ENCODE results near the gene ABCC6. TPM values are rescaled to one million over a fixed set of nuclear protein-coding genes. Genes with fewer than 3 reads are reported as not detected.

The ABCC6 gene
- total RNA-seq, 1 experiment from 2014 or later: 1.1 TPM

- no peaks in the 10 kb centered on the region for H3K23me2 ChIP-seq (ENCODE audit: insufficient read length, low read depth, low read length, poor library complexity, severe bottlenecking)
Observed at GRCh38 chr16:16137110-16137509, 86.2 kb downstream of the ABCC6 start.

More at GRCh38 chr16:16137110-16137509, 86.2 kb downstream of the ABCC6 start:
- Histone ChIP-seq H3K4me2 (ENCODE audit: insufficient read depth, insufficient read length, low read length) (no peak overlapping the region), H4K5ac (ENCODE audit: insufficient read length, low read depth, low read length) (no peak overlapping the region), H3K23ac (ENCODE audit: insufficient read length, low read depth, low read length) (no peak overlapping the region), H4K8ac (replicated peaks; ENCODE audit: insufficient read length, low read depth, low read length) (no peak overlapping the region), H3K18ac (ENCODE audit: insufficient read length, low read depth, low read length) (no peak overlapping the region), H2BK5ac (ENCODE audit: insufficient read length, low read length) (no peak overlapping the region), H4K91ac (ENCODE audit: insufficient read length, low read depth, low read length) (no peak overlapping the region), H3K14ac (ENCODE audit: insufficient read depth, low read length) (no peak overlapping the region), H3K27me3 (ENCODE audit: insufficient read depth, low read length) (no peaks in the 10 kb centered on the region), H3K79me2 (ENCODE audit: insufficient read depth, low read length) (no peaks in the 10 kb centered on the region), H4K20me1 (ENCODE audit: control insufficient read depth, insufficient read depth, insufficient read length) (no peaks in the 10 kb centered on the region), H2AK5ac (ENCODE audit: insufficient read length, low read length) (no peak overlapping the region), H2AFZ (ENCODE audit: low read length) (no peak overlapping the region), H2BK20ac (ENCODE audit: low read depth, low read length, poor library complexity, severe bottlenecking) (no peak overlapping the region), H3T11ph (ENCODE audit: low read length) (no peak overlapping the region), H2BK120ac (ENCODE audit: low read depth, low read length, poor library complexity, severe bottlenecking) (no peak overlapping the region), H3K4me1 (ENCODE audit: insufficient read depth, low read length) (no peaks in the 10 kb centered on the region), H3K27ac (ENCODE audit: insufficient read length, low read depth, low read length) (no peak overlapping the region), H3K79me1 (ENCODE audit: insufficient read depth, low read depth, low read length, poor library complexity, severe bottlenecking) (no peaks in the 10 kb centered on the region), H2BK15ac (ENCODE audit: low read depth, low read length) (no peak overlapping the region), H2BK12ac (ENCODE audit: insufficient read length, low read depth, low read length) (no peak overlapping the region), H3K9ac (ENCODE audit: extremely low read depth, insufficient read length, low read length) (no peak overlapping the region), H3K4ac (ENCODE audit: low read depth, low read length) (no peak overlapping the region), H3K9me3 (ENCODE audit: control insufficient read depth, low read depth, low read length) (no peaks in the 10 kb centered on the region), H3K56ac (ENCODE audit: insufficient read length, low read depth, low read length) (no peak overlapping the region)
- no peak for DNase-seq
- peaks cover 38 to 86% (median 75%) of the 10 kb centered on the region in 3 experiments; a peak in 6 of 7 replicates for H3K36me3 Mint-ChIP-seq (ENCODE audit: insufficient read depth in 1 of 3, low read depth in 3 of 3)
- no peaks in the 10 kb centered on the region for H3K27me3 Mint-ChIP-seq (ENCODE audit: low read depth)
- peaks cover 2 to 6% of the 10 kb centered on the region in 2 experiments; a peak in 2 of 4 replicates for H3K4me1 Mint-ChIP-seq
- H3K9me3 Mint-ChIP-seq: no peaks in the 10 kb centered on the region
- H3K27ac Mint-ChIP-seq: no peak overlapping the region
- no CpG with 5 or more reads among the region's 8 CpGs for WGBS (ENCODE audit: extremely low coverage, insufficient read length, low lambda C conversion rate)
- TF ChIP-seq, protein P1, sequence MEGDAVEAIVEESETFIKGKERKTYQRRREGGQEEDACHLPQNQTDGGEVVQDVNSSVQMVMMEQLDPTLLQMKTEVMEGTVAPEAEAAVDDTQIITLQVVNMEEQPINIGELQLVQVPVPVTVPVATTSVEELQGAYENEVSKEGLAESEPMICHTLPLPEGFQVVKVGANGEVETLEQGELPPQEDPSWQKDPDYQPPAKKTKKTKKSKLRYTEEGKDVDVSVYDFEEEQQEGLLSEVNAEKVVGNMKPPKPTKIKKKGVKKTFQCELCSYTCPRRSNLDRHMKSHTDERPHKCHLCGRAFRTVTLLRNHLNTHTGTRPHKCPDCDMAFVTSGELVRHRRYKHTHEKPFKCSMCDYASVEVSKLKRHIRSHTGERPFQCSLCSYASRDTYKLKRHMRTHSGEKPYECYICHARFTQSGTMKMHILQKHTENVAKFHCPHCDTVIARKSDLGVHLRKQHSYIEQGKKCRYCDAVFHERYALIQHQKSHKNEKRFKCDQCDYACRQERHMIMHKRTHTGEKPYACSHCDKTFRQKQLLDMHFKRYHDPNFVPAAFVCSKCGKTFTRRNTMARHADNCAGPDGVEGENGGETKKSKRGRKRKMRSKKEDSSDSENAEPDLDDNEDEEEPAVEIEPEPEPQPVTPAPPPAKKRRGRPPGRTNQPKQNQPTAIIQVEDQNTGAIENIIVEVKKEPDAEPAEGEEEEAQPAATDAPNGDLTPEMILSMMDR (conservative IDR thresholded peaks at IDR 0.05): no peak
- H3K4me3 Mint-ChIP-seq: no peak overlapping the region
